Hair follicle dermal papilla cell (primary cell): ENCODE results near the gene CCDC61. TPM values are rescaled to one million over a fixed set of nuclear protein-coding genes. Genes with fewer than 3 reads are reported as not detected.
A peak's percentile ranks its signal among the peaks of the same experiment; 100 is the strongest.

Source experiments
- small RNA-seq: library from RNA; depleted of rRNA; stranded (forward); fragments of <200 nt; gene quantifications from one replicate; pipeline ENCODE3, GENCODE V24; 2012
- total RNA-seq: library from RNA; depleted of rRNA; stranded (reverse); fragments of >200 nt; gene quantifications from 2 replicates; pipeline ENCODE4 v1.2.3, GENCODE V29; 2012

Gene CCDC61
- total RNA-seq = 4.2 and 10.1 TPM in 2 replicates

GRCh38 chr19:45994998-45995714, at the start of gene CCDC61:
Gene CCDC61, plus strand, starts transcription at chr19:45995467. Its CDS starts 7,552 bp downstream, at chr19:46003019.

GRCh38 chr19:45973553-45974338, 21.5 kb upstream of the CCDC61 start, which contains the start of gene NOVA2:
Gene NOVA2, minus strand, starts transcription at chr19:45973865. Its CDS starts 514 bp downstream, at chr19:45973351.

GRCh38 chr19:46022431-46023310, 27.4 kb downstream of the CCDC61 start, which contains the start of gene PGLYRP1:
Gene PGLYRP1, minus strand, starts transcription at chr19:46023053. Its CDS starts 32 bp downstream, at chr19:46023021.

GRCh38 chr19:46040952-46041500, 45.8 kb downstream of the CCDC61 start, which contains the start of gene IGFL4:
Gene IGFL4, minus strand, starts transcription at chr19:46041002. Its CDS starts 40 bp downstream, at chr19:46040962.

Small RNAs within 50 kb of the gene (small RNA-seq; reads per million reads assigned to genes)
- 4.7 reads per million, percentile 77 among the genes with 10 or more reads in this experiment for gene MIR769

Other genes with a start within 250 kb of the CCDC61 start
- gene SIX5, start 226.2 kb upstream of the CCDC61 start, total RNA-seq = 15.3 and 17.2 TPM in 2 replicates
- 115 and 129 TPM in 2 replicates for gene DMPK, start 213.0 kb upstream of the CCDC61 start, total RNA-seq
- 67.4 and 90.9 TPM in 2 replicates for gene DMWD, start 202.6 kb upstream of the CCDC61 start, total RNA-seq
- 0.16 and 0.24 TPM in 2 replicates for gene RSPH6A, start 180.2 kb upstream of the CCDC61 start, total RNA-seq
- gene SYMPK, start 132.3 kb upstream of the CCDC61 start, total RNA-seq = 42.0 and 44.0 TPM in 2 replicates
- not detected in 2 replicates for gene FOXA3, start 131.1 kb upstream of the CCDC61 start, total RNA-seq
- gene IRF2BP1, start 109.3 kb upstream of the CCDC61 start, total RNA-seq = 41.0 and 44.3 TPM in 2 replicates
- 1.6 and 2.4 TPM in 2 replicates for gene MYPOP, start 92.9 kb upstream of the CCDC61 start, total RNA-seq
- not detected in 2 replicates for gene NANOS2, start 80.7 kb upstream of the CCDC61 start, total RNA-seq
- gene NOVA2, start 21.6 kb upstream of the CCDC61 start, total RNA-seq = not detected in 2 replicates
- gene PGLYRP1, start 27.6 kb downstream of the CCDC61 start, total RNA-seq = not detected in 2 replicates
- gene IGFL4, start 45.5 kb downstream of the CCDC61 start, total RNA-seq = under 0.01 TPM in 1 of 2 replicates, not detected in the other
- gene IGFL3, start 129.2 kb downstream of the CCDC61 start, total RNA-seq = 0.49 and 1.2 TPM in 2 replicates
- not detected in 2 replicates for gene IGFL2, start 152.8 kb downstream of the CCDC61 start, total RNA-seq
- gene IGFL1, start 234.3 kb downstream of the CCDC61 start, total RNA-seq = not detected in 2 replicates